HCT116 (cell line): ENCODE data around the gene PPRC1. TPM values are rescaled to one million over a fixed set of nuclear protein-coding genes. Genes with fewer than 3 reads are reported as not detected.
A peak's percentile ranks its signal among the peaks of the same experiment; 100 is the strongest.

ENCODE experiments used
- ATF3 ChIP-seq: IDR thresholded peaks from 2 replicates; pipeline ENCODE4 v1.6.1; 2012
- CBX3 ChIP-seq: IDR thresholded peaks from 2 replicates; pipeline ENCODE4 v1.6.1; 2012; ENCODE audit warnings: low read depth
- CEBPB ChIP-seq: IDR thresholded peaks from 2 replicates; pipeline ENCODE4 v1.6.1; 2012; ENCODE audit warnings: low read depth
- EGR1 ChIP-seq: IDR thresholded peaks from 2 replicates; pipeline ENCODE4 v1.6.1; 2012; ENCODE audit warnings: low read depth
- EZH2phosphoT487 ChIP-seq: fragments of 200-600 bp; IDR thresholded peaks from 2 replicates; pipeline ENCODE4 v1.6.1; 2018; ENCODE audit warnings: antibody characterized with exemption, borderline replicate concordance
- FOSL1 ChIP-seq: IDR thresholded peaks from 2 replicates; pipeline ENCODE4 v1.6.1; 2012; ENCODE audit warnings: low read depth
- MAX ChIP-seq: IDR thresholded peaks from 2 replicates; pipeline ENCODE4 v1.6.1; 2012
- POLR2AphosphoS5 ChIP-seq: IDR thresholded peaks from 2 replicates; pipeline ENCODE4 v1.6.1; 2011; ENCODE audit warnings: mild to moderate bottlenecking, low read depth, low read length, moderate library complexity
- RAD21 ChIP-seq: IDR thresholded peaks from 2 replicates; pipeline ENCODE4 v1.6.1; 2012; ENCODE audit warnings: low read depth, mild to moderate bottlenecking
- SIN3A ChIP-seq: IDR thresholded peaks from 2 replicates; pipeline ENCODE4 v1.6.1; 2012; ENCODE audit warnings: low read depth
- SRF ChIP-seq: IDR thresholded peaks from 2 replicates; pipeline ENCODE4 v1.6.1; 2012; ENCODE audit warnings: low read depth
- YY1 ChIP-seq: IDR thresholded peaks from 2 replicates; pipeline ENCODE4 v1.6.1; 2011; ENCODE audit warnings: low read length, low read depth, moderate library complexity, mild to moderate bottlenecking; ENCODE audit not compliant: insufficient replicate concordance; ENCODE audit errors: extremely low read depth
- ZBTB33 ChIP-seq: IDR thresholded peaks from 2 replicates; pipeline ENCODE4 v1.6.1; 2011; ENCODE audit warnings: mild to moderate bottlenecking, low read length, moderate library complexity; ENCODE audit not compliant: insufficient replicate concordance; ENCODE audit errors: extremely low read depth
- ZFX ChIP-seq: fragments of 450-650 bp; IDR thresholded peaks from 2 replicates; pipeline ENCODE4 v1.6.1; 2017
- total RNA-seq: library from RNA; stranded (reverse); gene quantifications from one replicate; pipeline ENCODE4 v1.2.1, GENCODE V29; 2021; ENCODE audit not compliant: unreplicated experiment

Gene PPRC1
- total RNA-seq, 1 experiment from 2014 or later, result 93.0 TPM

GRCh38 chr10:102120142-102120990 is 12.5 kb upstream of the PPRC1 start, which contains the start of gene LDB1 (continued):
- no peak for TF ChIP-seq CEBPB
- TF ChIP-seq SRF, result no peak
- no peak for TF ChIP-seq FOSL1
- no peak for TF ChIP-seq EZH2phosphoT487
- TF ChIP-seq RAD21, result no peak
- TF ChIP-seq YY1, result peak; percentile 9
- peak; percentile 90 for TF ChIP-seq ZFX
- TF ChIP-seq ZBTB33, result no peak
- peak; percentile 90 for TF ChIP-seq POLR2AphosphoS5
- no peak for TF ChIP-seq EGR1
- no peak for TF ChIP-seq SIN3A
- no peak for TF ChIP-seq CBX3
- TF ChIP-seq MAX, result no peak
- no peak for TF ChIP-seq ATF3
- TF ChIP-seq, all 23 proteins: peak for 5
